Gastrocnemius medialis (tissue), 4 donors: Measurements from ENCODE around the gene KCNJ1.

Source experiments
- CTCF ChIP-seq, 5 experiments: fragments of 450-650 bp in 3 of 5; fragments of 200-600 bp in 2 of 5; sonication (generic) in 2 of 5; IDR thresholded peaks in 4 of 5; conservative IDR thresholded peaks in 1 of 5; 1 replicate in 4 of 5; 2 replicates in 1 of 5; pipeline ENCODE4 v1.5.1; 2016 to 2019; ENCODE audit warnings: antibody characterized with exemption in 5 of 5, mild to moderate bottlenecking in 3 of 5, moderate library complexity in 3 of 5
- POLR2A ChIP-seq, 2 donors: fragments of 450-650 bp; IDR thresholded peaks; one replicate each; pipeline ENCODE4 v1.6.1; 2017; ENCODE audit warnings: antibody characterized with exemption in 2 of 2, mild to moderate bottlenecking in 2 of 2, moderate library complexity in 2 of 2

- no peak for TF ChIP-seq CTCF (IDR thresholded peaks at IDR 0.05 in 4 of 5, conservative IDR thresholded peaks at IDR 0.05 in 1 of 5)
- no peak for TF ChIP-seq POLR2A (IDR thresholded peaks at IDR 0.05)
Measured at GRCh38 chr11:128867277-128867676, at the start of gene KCNJ1.
